ENCODE measurements around the gene KLHL26. TPM values are rescaled to one million over a fixed set of nuclear protein-coding genes. Genes with fewer than 3 reads are reported as not detected.

KLHL26 gene
- total RNA-seq, 4 donors from 2014 or later = 13.4 to 20.2 (median 15.9) TPM

GRCh38 chr19:18669524-18669817, 32.6 kb downstream of the KLHL26 start:
- H3K4me1 ChIP-seq = peaks cover 4 to 23% of the 10 kb centered on the region in 2 donors
- WGBS, 2 donors = 92 to 94% methylated on average over 12 of the region's 12 CpGs
- H3K27me3 ChIP-seq = no peaks in the 10 kb centered on the region
- intact Hi-C loops (cut with DNase I) = no loop called here
- no peaks in the 10 kb centered on the region for H3K9me3 ChIP-seq
- DNase-seq = no peak
- no peak overlapping the region for H3K27ac ChIP-seq
- no peak overlapping the region for H3K4me3 ChIP-seq (replicated peaks in 1 of 3)
- TF ChIP-seq POLR2A (IDR thresholded peaks at IDR 0.05) (no peak), CTCF (IDR thresholded peaks at IDR 0.05) (no peak)
- peaks cover 22 to 29% of the 10 kb centered on the region in 2 donors for H3K36me3 ChIP-seq

- H3K4me3 ChIP-seq (replicated peaks in 1 of 3) = no peak overlapping the region
- no peak for TF ChIP-seq POLR2A (IDR thresholded peaks at IDR 0.05)
- no peak for TF ChIP-seq CTCF (IDR thresholded peaks at IDR 0.05)
- H3K36me3 ChIP-seq = peaks cover 22 to 29% of the 10 kb centered on the region in 2 donors
- H3K27ac ChIP-seq = no peak overlapping the region
- H3K4me1 ChIP-seq = peaks cover 4 to 27% of the 10 kb centered on the region in 2 donors
- DNase-seq = no peak
- no peaks in the 10 kb centered on the region for H3K27me3 ChIP-seq
- 91 to 93% methylated on average over 11 of the region's 11 CpGs for WGBS, 2 donors
- H3K9me3 ChIP-seq = no peaks in the 10 kb centered on the region
- intact Hi-C loops (cut with DNase I) = loop anchor here (10.0 kb wide), 1 partner anchor 225 kb away; no protein-coding TSS in a partner anchor
Measured at GRCh38 chr19:18669883-18670282, 33.1 kb downstream of the KLHL26 start.

- intact Hi-C loops (cut with DNase I) = loop anchor here (10.0 kb wide), 1 partner anchor 226 kb away; no protein-coding TSS in a partner anchor
- Histone ChIP-seq H3K9me3 (no peaks in the 10 kb centered on the region), H3K27ac (no peak overlapping the region), H3K4me3 (replicated peaks in 1 of 3) (no peak overlapping the region), H3K4me1 (peaks cover 4 to 28% of the 10 kb centered on the region in 2 donors), H3K27me3 (no peaks in the 10 kb centered on the region), H3K36me3 (peaks cover 22 to 27% of the 10 kb centered on the region in 2 donors)
- no peak for DNase-seq
- WGBS, 2 donors = 81 to 86% methylated on average over 13 of the region's 13 CpGs
- TF ChIP-seq CTCF (IDR thresholded peaks at IDR 0.05) (no peak), POLR2A (IDR thresholded peaks at IDR 0.05) (no peak)
Measured at GRCh38 chr19:18670312-18670711, 33.5 kb downstream of the KLHL26 start.

GRCh38 chr19:18671303-18672043, 34.6 kb downstream of the KLHL26 start:
- no peak for TF ChIP-seq CTCF (IDR thresholded peaks at IDR 0.05)
- no peak for TF ChIP-seq POLR2A (IDR thresholded peaks at IDR 0.05)
- no peak overlapping the region for H3K27ac ChIP-seq
- intact Hi-C loops (cut with DNase I) = loop anchor here (10.0 kb wide), 1 partner anchor 227 kb away; no protein-coding TSS in a partner anchor
- peaks cover 22 to 25% of the 10 kb centered on the region in 2 donors for H3K36me3 ChIP-seq
- no peak for DNase-seq
- 91 to 92% methylated on average over 30 to 32 of the region's 35 CpGs for WGBS, 2 donors
- H3K4me1 ChIP-seq = peaks cover 4 to 22% of the 10 kb centered on the region in 2 donors
- H3K27me3 ChIP-seq = no peaks in the 10 kb centered on the region
- no peak overlapping the region for H3K4me3 ChIP-seq (replicated peaks in 1 of 3)
- no peaks in the 10 kb centered on the region for H3K9me3 ChIP-seq

GRCh38 chr19:18672044-18672451, 35.2 kb downstream of the KLHL26 start:
- intact Hi-C loops (cut with DNase I) = loop anchor here (10.0 kb wide), 1 partner anchor 227 kb away; no protein-coding TSS in a partner anchor
- no peak for DNase-seq
- WGBS, 2 donors = 85 to 97% methylated on average over 11 to 14 of the region's 24 CpGs
- TF ChIP-seq POLR2A (IDR thresholded peaks at IDR 0.05) = no peak
- TF ChIP-seq CTCF (IDR thresholded peaks at IDR 0.05) = no peak
- Histone ChIP-seq H3K27ac (no peak overlapping the region), H3K27me3 (no peaks in the 10 kb centered on the region), H3K4me3 (replicated peaks in 1 of 3) (no peak overlapping the region), H3K36me3 (peaks cover 22 to 25% of the 10 kb centered on the region in 2 donors), H3K9me3 (no peaks in the 10 kb centered on the region), H3K4me1 (peaks cover under 1 to 22% of the 10 kb centered on the region in 2 donors)

Measured in thyroid gland (tissue), 4 donors.